ENCODE data around the gene ATXN7L1.
"Not testable (repeated sequence)": the region's sequence is repeated elsewhere in the genome, so short reads cannot be mapped to it uniquely, and the experiment has no call there.

The ATXN7L1 gene

GRCh38 chr7:105890290-105890997 lies 14.0 kb upstream of the ATXN7L1 start:
- no peak for DNase-seq (ENCODE audit: low read depth)

- no peak for DNase-seq (ENCODE audit: low read depth)
Measured at GRCh38 chr7:105887569-105888189, 11.3 kb upstream of the ATXN7L1 start.

GRCh38 chr7:105886776-105887175 lies 10.4 kb upstream of the ATXN7L1 start:
- DNase-seq (ENCODE audit: low read depth): no peak

GRCh38 chr7:105885387-105886111 lies 9.2 kb upstream of the ATXN7L1 start:
- no peak for DNase-seq (ENCODE audit: low read depth)

GRCh38 chr7:105883179-105883578 lies 6.8 kb upstream of the ATXN7L1 start:
- not testable (repeated sequence) for DNase-seq (ENCODE audit: low read depth)

- no peak for DNase-seq (ENCODE audit: low read depth)
Measured at GRCh38 chr7:105881439-105881838, 5.0 kb upstream of the ATXN7L1 start.

GRCh38 chr7:105880571-105881330 lies 4.4 kb upstream of the ATXN7L1 start:
- no peak for DNase-seq (ENCODE audit: low read depth)

GRCh38 chr7:105879782-105880181 lies 3.4 kb upstream of the ATXN7L1 start:
- DNase-seq (ENCODE audit: low read depth): no peak

GRCh38 chr7:105878746-105879605 lies 2.6 kb upstream of the ATXN7L1 start:
- DNase-seq (ENCODE audit: low read depth): no peak

- DNase-seq (ENCODE audit: low read depth): no peak
Measured at GRCh38 chr7:105877736-105878135, 1.3 kb upstream of the ATXN7L1 start.

GRCh38 chr7:105876964-105877601 lies 684 bp upstream of the ATXN7L1 start:
- DNase-seq (ENCODE audit: low read depth): no peak

- DNase-seq (ENCODE audit: low read depth): no peak
Measured at GRCh38 chr7:105875505-105875904, 894 bp downstream of the ATXN7L1 start.

GRCh38 chr7:105874055-105874454 lies 2.3 kb downstream of the ATXN7L1 start:
- no peak for DNase-seq (ENCODE audit: low read depth)

- DNase-seq (ENCODE audit: low read depth): no peak
Measured at GRCh38 chr7:105872491-105872890, 3.9 kb downstream of the ATXN7L1 start.

- no peak for DNase-seq (ENCODE audit: low read depth)
Measured at GRCh38 chr7:105871142-105871541, 5.3 kb downstream of the ATXN7L1 start.

GRCh38 chr7:105866102-105866801 lies 10.1 kb downstream of the ATXN7L1 start:
- DNase-seq (ENCODE audit: low read depth): no peak

GRCh38 chr7:105863876-105864275 lies 12.5 kb downstream of the ATXN7L1 start:
- DNase-seq (ENCODE audit: low read depth): no peak

- no peak for DNase-seq (ENCODE audit: low read depth)
Measured at GRCh38 chr7:105862770-105863169, 13.6 kb downstream of the ATXN7L1 start.

- DNase-seq (ENCODE audit: low read depth): no peak
Measured at GRCh38 chr7:105862276-105862675, 14.1 kb downstream of the ATXN7L1 start.

- DNase-seq (ENCODE audit: low read depth): no peak
Measured at GRCh38 chr7:105861224-105861623, 15.2 kb downstream of the ATXN7L1 start.
